Measurements from ENCODE around the gene KHDC4.

DNA sequence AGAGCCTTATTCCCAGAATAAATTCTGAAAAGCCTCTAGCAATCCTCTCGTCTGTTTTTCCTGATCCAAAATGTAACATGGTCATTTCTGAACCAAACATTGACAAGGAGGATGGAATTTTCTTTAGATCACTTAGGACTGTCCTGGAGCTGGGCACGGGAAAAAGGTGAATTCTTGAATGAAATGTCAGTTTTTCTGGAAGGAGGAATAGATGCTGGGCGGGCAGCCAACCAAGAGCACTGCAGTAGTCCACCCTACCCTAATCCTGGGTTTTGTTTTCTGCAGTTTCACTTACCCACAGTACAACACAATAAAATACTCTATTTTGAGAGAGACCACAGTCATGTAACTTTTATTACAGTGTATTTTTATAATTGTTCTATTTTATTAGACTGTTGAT, 44.0 kb downstream of the KHDC4 start:
- TF ChIP-seq, protein P1, sequence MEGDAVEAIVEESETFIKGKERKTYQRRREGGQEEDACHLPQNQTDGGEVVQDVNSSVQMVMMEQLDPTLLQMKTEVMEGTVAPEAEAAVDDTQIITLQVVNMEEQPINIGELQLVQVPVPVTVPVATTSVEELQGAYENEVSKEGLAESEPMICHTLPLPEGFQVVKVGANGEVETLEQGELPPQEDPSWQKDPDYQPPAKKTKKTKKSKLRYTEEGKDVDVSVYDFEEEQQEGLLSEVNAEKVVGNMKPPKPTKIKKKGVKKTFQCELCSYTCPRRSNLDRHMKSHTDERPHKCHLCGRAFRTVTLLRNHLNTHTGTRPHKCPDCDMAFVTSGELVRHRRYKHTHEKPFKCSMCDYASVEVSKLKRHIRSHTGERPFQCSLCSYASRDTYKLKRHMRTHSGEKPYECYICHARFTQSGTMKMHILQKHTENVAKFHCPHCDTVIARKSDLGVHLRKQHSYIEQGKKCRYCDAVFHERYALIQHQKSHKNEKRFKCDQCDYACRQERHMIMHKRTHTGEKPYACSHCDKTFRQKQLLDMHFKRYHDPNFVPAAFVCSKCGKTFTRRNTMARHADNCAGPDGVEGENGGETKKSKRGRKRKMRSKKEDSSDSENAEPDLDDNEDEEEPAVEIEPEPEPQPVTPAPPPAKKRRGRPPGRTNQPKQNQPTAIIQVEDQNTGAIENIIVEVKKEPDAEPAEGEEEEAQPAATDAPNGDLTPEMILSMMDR (IDR thresholded peaks at IDR 0.05) = no peak
- TF ChIP-seq RFX5 (IDR thresholded peaks at IDR 0.05; ENCODE audit: low read length) = no peak
- TF ChIP-seq FOXM1 (IDR thresholded peaks at IDR 0.05; ENCODE audit: low read depth) = no peak
- TF ChIP-seq, protein P2, sequence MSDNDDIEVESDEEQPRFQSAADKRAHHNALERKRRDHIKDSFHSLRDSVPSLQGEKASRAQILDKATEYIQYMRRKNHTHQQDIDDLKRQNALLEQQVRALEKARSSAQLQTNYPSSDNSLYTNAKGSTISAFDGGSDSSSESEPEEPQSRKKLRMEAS (IDR thresholded peaks at IDR 0.05; ENCODE audit: low read depth) = no peak
- no peak for TF ChIP-seq TAF1 (IDR thresholded peaks at IDR 0.05; ENCODE audit: borderline replicate concordance, low read depth, low read length)
- TF ChIP-seq, protein P3, sequence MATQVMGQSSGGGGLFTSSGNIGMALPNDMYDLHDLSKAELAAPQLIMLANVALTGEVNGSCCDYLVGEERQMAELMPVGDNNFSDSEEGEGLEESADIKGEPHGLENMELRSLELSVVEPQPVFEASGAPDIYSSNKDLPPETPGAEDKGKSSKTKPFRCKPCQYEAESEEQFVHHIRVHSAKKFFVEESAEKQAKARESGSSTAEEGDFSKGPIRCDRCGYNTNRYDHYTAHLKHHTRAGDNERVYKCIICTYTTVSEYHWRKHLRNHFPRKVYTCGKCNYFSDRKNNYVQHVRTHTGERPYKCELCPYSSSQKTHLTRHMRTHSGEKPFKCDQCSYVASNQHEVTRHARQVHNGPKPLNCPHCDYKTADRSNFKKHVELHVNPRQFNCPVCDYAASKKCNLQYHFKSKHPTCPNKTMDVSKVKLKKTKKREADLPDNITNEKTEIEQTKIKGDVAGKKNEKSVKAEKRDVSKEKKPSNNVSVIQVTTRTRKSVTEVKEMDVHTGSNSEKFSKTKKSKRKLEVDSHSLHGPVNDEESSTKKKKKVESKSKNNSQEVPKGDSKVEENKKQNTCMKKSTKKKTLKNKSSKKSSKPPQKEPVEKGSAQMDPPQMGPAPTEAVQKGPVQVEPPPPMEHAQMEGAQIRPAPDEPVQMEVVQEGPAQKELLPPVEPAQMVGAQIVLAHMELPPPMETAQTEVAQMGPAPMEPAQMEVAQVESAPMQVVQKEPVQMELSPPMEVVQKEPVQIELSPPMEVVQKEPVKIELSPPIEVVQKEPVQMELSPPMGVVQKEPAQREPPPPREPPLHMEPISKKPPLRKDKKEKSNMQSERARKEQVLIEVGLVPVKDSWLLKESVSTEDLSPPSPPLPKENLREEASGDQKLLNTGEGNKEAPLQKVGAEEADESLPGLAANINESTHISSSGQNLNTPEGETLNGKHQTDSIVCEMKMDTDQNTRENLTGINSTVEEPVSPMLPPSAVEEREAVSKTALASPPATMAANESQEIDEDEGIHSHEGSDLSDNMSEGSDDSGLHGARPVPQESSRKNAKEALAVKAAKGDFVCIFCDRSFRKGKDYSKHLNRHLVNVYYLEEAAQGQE (IDR thresholded peaks at IDR 0.05; ENCODE audit: low read depth, low read length) = no peak
